ENCODE results near the gene TRIM59. TPM values are rescaled to one million over a fixed set of nuclear protein-coding genes. Genes with fewer than 3 reads are reported as not detected.

The TRIM59 gene
- total RNA-seq, 4 donors from 2014 or later, result 4.3 to 11.1 (median 6.7) TPM

GRCh38 chr3:160400030-160400701, 49.4 kb downstream of the TRIM59 start:
- H3K4me3 ChIP-seq, result peak overlapping the region; percentile 68
- H3K36me3 ChIP-seq, result no peaks in the 10 kb centered on the region
- DNase-seq (ENCODE audit: low spot score in 2 of 2), result peak; percentile 79 to 81
- peak overlapping the region; percentile 88 for H3K27ac ChIP-seq
- TF ChIP-seq CTCF (IDR thresholded peaks at IDR 0.05) (no peak), POLR2A (IDR thresholded peaks at IDR 0.05) (no peak), EP300 (IDR thresholded peaks at IDR 0.05) (no peak), POLR2AphosphoS5 (IDR thresholded peaks at IDR 0.05) (peak in 1 of 3 donors; percentile 4)
- WGBS, result under 1% methylated on average over 15 of the region's 49 CpGs
- H3K9me3 ChIP-seq, result no peaks in the 10 kb centered on the region
- peaks cover 40% of the 10 kb centered on the region for H3K4me1 ChIP-seq
- no peaks in the 10 kb centered on the region for H3K27me3 ChIP-seq

GRCh38 chr3:160399125-160400029, 50.2 kb downstream of the TRIM59 start, which contains the start of the genes IFT80 and SMC4:
Gene IFT80 (minus strand): TSS chr3:160399225. CDS start chr3:160384600, 14,625 bp downstream.
Gene SMC4 (plus strand): TSS chr3:160399650. CDS start chr3:160400827, 1,177 bp downstream.
- Histone ChIP-seq H3K4me1 (peaks cover 40% of the 10 kb centered on the region), H3K27me3 (no peaks in the 10 kb centered on the region), H3K4me3 (peak within 1 kb of the TSS; percentile 68), H3K36me3 (no peaks in the 10 kb centered on the region), H3K27ac (peak within 1 kb of the TSS; percentile 88), H3K9me3 (no peaks in the 10 kb centered on the region)
- TF ChIP-seq EP300 (IDR thresholded peaks at IDR 0.05) (no peak), CTCF (IDR thresholded peaks at IDR 0.05) (no peak), POLR2A (IDR thresholded peaks at IDR 0.05) (peak in 1 of 2 donors; percentile 44), POLR2AphosphoS5 (IDR thresholded peaks at IDR 0.05) (peak in 2 of 3 donors; percentile 52 to 68)
- WGBS, result under 1% methylated on average over 43 of the region's 63 CpGs
- DNase-seq (ENCODE audit: low spot score in 2 of 2), result peak; percentile 96 to 98

- H3K4me3 ChIP-seq, result peak overlapping the region; percentile 68
- TF ChIP-seq EP300 (IDR thresholded peaks at IDR 0.05), result peak; percentile 8
- TF ChIP-seq POLR2AphosphoS5 (IDR thresholded peaks at IDR 0.05), result no peak
- DNase-seq (ENCODE audit: low spot score in 2 of 2), result no peak
- 0% methylated on average over 9 of the region's 9 CpGs for WGBS
- no peaks in the 10 kb centered on the region for H3K36me3 ChIP-seq
- peaks cover 37% of the 10 kb centered on the region for H3K4me1 ChIP-seq
- no peaks in the 10 kb centered on the region for H3K27me3 ChIP-seq
- H3K9me3 ChIP-seq, result no peaks in the 10 kb centered on the region
- peak overlapping the region; percentile 88 for H3K27ac ChIP-seq
Measured at GRCh38 chr3:160398820-160399124, 50.8 kb downstream of the TRIM59 start.

- Histone ChIP-seq H3K27ac (no peak overlapping the region), H3K4me1 (peaks cover 9% of the 10 kb centered on the region), H3K9me3 (no peaks in the 10 kb centered on the region), H3K4me3 (no peak overlapping the region), H3K27me3 (no peaks in the 10 kb centered on the region), H3K36me3 (no peaks in the 10 kb centered on the region)
- DNase-seq (ENCODE audit: low spot score in 2 of 2), result no peak
- TF ChIP-seq POLR2A (IDR thresholded peaks at IDR 0.05), result no peak
- no peak for TF ChIP-seq CTCF (IDR thresholded peaks at IDR 0.05)
- TF ChIP-seq EP300 (IDR thresholded peaks at IDR 0.05), result no peak
- TF ChIP-seq POLR2AphosphoS5 (IDR thresholded peaks at IDR 0.05), result no peak
Measured at GRCh38 chr3:160395297-160395696, 54.3 kb downstream of the TRIM59 start.

- peaks cover 9% of the 10 kb centered on the region for H3K4me1 ChIP-seq
- no peak for DNase-seq (ENCODE audit: low spot score in 2 of 2)
- no peak overlapping the region for H3K27ac ChIP-seq
- H3K27me3 ChIP-seq, result no peaks in the 10 kb centered on the region
- H3K36me3 ChIP-seq, result no peaks in the 10 kb centered on the region
- no peaks in the 10 kb centered on the region for H3K9me3 ChIP-seq
- H3K4me3 ChIP-seq, result no peak overlapping the region
- TF ChIP-seq POLR2A (IDR thresholded peaks at IDR 0.05), result no peak
- no peak for TF ChIP-seq EP300 (IDR thresholded peaks at IDR 0.05)
- TF ChIP-seq CTCF (IDR thresholded peaks at IDR 0.05), result no peak
- no peak for TF ChIP-seq POLR2AphosphoS5 (IDR thresholded peaks at IDR 0.05)
- whole genome bisulfite sequencing, result 96% methylated on average over 3 of the region's 3 CpGs
Measured at GRCh38 chr3:160394009-160394392, 55.6 kb downstream of the TRIM59 start.

Measured in suprapubic skin (tissue), 4 donors.